ENCODE results near the gene UVSSA. TPM values are rescaled to one million over a fixed set of nuclear protein-coding genes. Genes with fewer than 3 reads are reported as not detected.
A peak's percentile ranks its signal among the peaks of the same experiment; 100 is the strongest.

Gene UVSSA
- polyA plus RNA-seq, 1 of the 3 experiments (the other 2 are of a cell fraction): 14.9 TPM

DNA sequence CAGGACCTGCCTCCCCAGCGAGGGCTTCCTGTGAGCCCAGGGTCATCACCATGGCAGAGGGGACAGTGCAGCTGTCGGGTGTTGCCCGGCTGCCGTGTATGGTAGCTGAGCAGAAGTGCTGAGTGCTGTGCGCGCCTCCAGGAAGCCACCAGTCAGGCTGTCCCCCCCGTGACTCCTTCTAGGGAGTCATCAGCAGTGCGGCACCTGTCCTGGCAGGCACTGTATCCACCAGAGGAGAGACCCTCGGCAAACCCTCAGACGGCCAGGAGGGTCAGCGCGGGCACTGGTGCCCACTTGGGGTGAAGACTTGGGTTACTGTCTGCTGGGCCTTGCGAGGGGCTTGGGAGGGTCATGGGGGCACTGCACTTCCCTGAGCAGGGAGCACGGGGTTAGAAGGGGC, 8.4 kb downstream of the UVSSA start:
- no peak for TF ChIP-seq TEAD4 (IDR thresholded peaks at IDR 0.05; ENCODE audit: borderline replicate concordance, insufficient read depth)
- no peak for TF ChIP-seq FOXM1 (IDR thresholded peaks at IDR 0.05; ENCODE audit: low read depth)
- TF ChIP-seq RAD21 (IDR thresholded peaks at IDR 0.05; ENCODE audit: low read length): no peak
- no peak for TF ChIP-seq TCF12 (IDR thresholded peaks at IDR 0.05)
- no peak for TF ChIP-seq FOSL2 (IDR thresholded peaks at IDR 0.05; ENCODE audit: borderline replicate concordance, low read depth)
- no peak for TF ChIP-seq PBX3 (IDR thresholded peaks at IDR 0.05)
- TF ChIP-seq GATA2 (CRISPR knock-in tag; IDR thresholded peaks at IDR 0.05): no peak
- no peak for TF ChIP-seq SMC3 (IDR thresholded peaks at IDR 0.05; ENCODE audit: low read depth, low read length)
- no peak for TF ChIP-seq EP300 (IDR thresholded peaks at IDR 0.05; ENCODE audit: borderline replicate concordance in 1 of 2, low read depth in 1 of 2, low read length in 1 of 2)
- no peak for TF ChIP-seq NRF1 (IDR thresholded peaks at IDR 0.05; ENCODE audit: low read depth, low read length)
- TF ChIP-seq FOXJ3 (CRISPR knock-in tag; IDR thresholded peaks at IDR 0.05): no peak
- no peak for TF ChIP-seq EZH2phosphoT487 (IDR thresholded peaks at IDR 0.05; ENCODE audit: borderline replicate concordance, low read depth)
- no peak for TF ChIP-seq MXI1 (IDR thresholded peaks at IDR 0.05; ENCODE audit: low read depth, low read length)
- no peak for TF ChIP-seq SIN3A (IDR thresholded peaks at IDR 0.05; ENCODE audit: borderline replicate concordance, low read depth, low read length)

GRCh38 chr4:1356181-1356998, 9.4 kb downstream of the UVSSA start:
- ChIA-PET POLR2A (no interaction called here), CTCF (interaction anchor here (0.6 to 9.5 kb wide), 49 partner anchors 9 to 352 kb away, joined by 3 to 98 read pairs (median 4); partner anchors contain the start of gene UVSSA)
- H2AFZ ChIP-seq (ENCODE audit: low read depth): no peak overlapping the region
- 54% methylated on average over 15 of the region's 28 CpGs for WGBS (ENCODE audit: low lambda C conversion rate)
- no peak overlapping the region for H3K27ac ChIP-seq (ENCODE audit: low read depth in 2 of 2, low read length in 1 of 2)
- no peaks in the 10 kb centered on the region for H3K27me3 ChIP-seq (ENCODE audit: insufficient read depth)
- peaks cover 0 to 8% of the 10 kb centered on the region in 2 experiments; a peak in 1 of 4 replicates for H3K4me1 ChIP-seq (ENCODE audit: control insufficient read depth in 1 of 2, insufficient read depth in 2 of 2, low read depth in 1 of 2, low read length in 1 of 2)
- H3K9ac ChIP-seq: no peak overlapping the region
- H3K9me3 ChIP-seq: no peaks in the 10 kb centered on the region
- no peak overlapping the region for H3K4me2 ChIP-seq
- H3F3A ChIP-seq (replicated peaks; ENCODE audit: insufficient read depth): no peaks in the 10 kb centered on the region
- no peaks in the 10 kb centered on the region for H3K9me2 ChIP-seq
- no peak for TF ChIP-seq FOXM1 (IDR thresholded peaks at IDR 0.05; ENCODE audit: low read depth)
- TF ChIP-seq NFIC (IDR thresholded peaks at IDR 0.05; ENCODE audit: borderline replicate concordance): no peak
- TF ChIP-seq CTCF (IDR thresholded peaks at IDR 0.05): peak; percentile 77
- TF ChIP-seq RAD21 (IDR thresholded peaks at IDR 0.05; ENCODE audit: low read length): peak; percentile 74
- peak; percentile 65 for TF ChIP-seq SMC3 (IDR thresholded peaks at IDR 0.05; ENCODE audit: low read depth, low read length)
- no peaks in the 10 kb centered on the region; the same call in 1 of the 2 replicates for H3K79me2 ChIP-seq (ENCODE audit: insufficient read depth)
- peaks cover 9 to 59% of the 10 kb centered on the region in 2 experiments for H3K36me3 ChIP-seq (replicated peaks in 1 of 2; ENCODE audit: control insufficient read depth in 1 of 2, insufficient read depth in 2 of 2, low read length in 1 of 2)
- peak; percentile 90 for DNase-seq
- peaks cover 7% of the 10 kb centered on the region for H4K20me1 ChIP-seq (ENCODE audit: insufficient read depth)
- no peak overlapping the region for H3K4me3 ChIP-seq (ENCODE audit: low read depth in 2 of 2, low read length in 1 of 2)

More for the DNA sequence above, 8.4 kb downstream of the UVSSA start:
- DNase-seq: no peak
- no peak overlapping the region for H2AFZ ChIP-seq (ENCODE audit: low read depth)
- H3K4me1 ChIP-seq (ENCODE audit: control insufficient read depth in 1 of 2, insufficient read depth in 2 of 2, low read depth in 1 of 2, low read length in 1 of 2): no peaks in the 10 kb centered on the region; a peak in 1 of 4 replicates
- H3K9me2 ChIP-seq: no peaks in the 10 kb centered on the region
- no peak overlapping the region for H3K4me2 ChIP-seq
- H4K20me1 ChIP-seq (ENCODE audit: insufficient read depth): peaks cover 4% of the 10 kb centered on the region
- peaks cover 9 to 55% of the 10 kb centered on the region in 2 experiments for H3K36me3 ChIP-seq (replicated peaks in 1 of 2; ENCODE audit: control insufficient read depth in 1 of 2, insufficient read depth in 2 of 2, low read length in 1 of 2)
- peaks cover 5% of the 10 kb centered on the region; the same call in 1 of the 2 replicates for H3K79me2 ChIP-seq (ENCODE audit: insufficient read depth)
- H3K9ac ChIP-seq: no peak overlapping the region
- no peaks in the 10 kb centered on the region for H3K27me3 ChIP-seq (ENCODE audit: insufficient read depth)
- WGBS (ENCODE audit: low lambda C conversion rate): 95% methylated on average over 6 of the region's 14 CpGs
- ChIA-PET POLR2A (interaction anchor here (0.6 to 0.9 kb wide), 2 partner anchors 9 to 23 kb away, joined by 3 read pairs; partner anchors contain the start of gene UVSSA), CTCF (interaction anchor here (0.7 to 9.5 kb wide), 32 partner anchors 8 to 353 kb away, joined by 3 to 98 read pairs (median 5); partner anchors contain the start of gene UVSSA)
- no peak overlapping the region for H3K27ac ChIP-seq (ENCODE audit: low read depth in 2 of 2, low read length in 1 of 2)
- no peaks in the 10 kb centered on the region for H3K9me3 ChIP-seq
- no peak overlapping the region for H3K4me3 ChIP-seq (ENCODE audit: low read depth in 2 of 2, low read length in 1 of 2)
- H3F3A ChIP-seq (replicated peaks; ENCODE audit: insufficient read depth): no peaks in the 10 kb centered on the region

Measured in SK-N-SH (cell line).